Measurements from ENCODE around the gene APBB2.
"Not testable (repeated sequence)": the region's sequence is repeated elsewhere in the genome, so short reads cannot be mapped to it uniquely, and the experiment has no call there.

The APBB2 gene

DNA sequence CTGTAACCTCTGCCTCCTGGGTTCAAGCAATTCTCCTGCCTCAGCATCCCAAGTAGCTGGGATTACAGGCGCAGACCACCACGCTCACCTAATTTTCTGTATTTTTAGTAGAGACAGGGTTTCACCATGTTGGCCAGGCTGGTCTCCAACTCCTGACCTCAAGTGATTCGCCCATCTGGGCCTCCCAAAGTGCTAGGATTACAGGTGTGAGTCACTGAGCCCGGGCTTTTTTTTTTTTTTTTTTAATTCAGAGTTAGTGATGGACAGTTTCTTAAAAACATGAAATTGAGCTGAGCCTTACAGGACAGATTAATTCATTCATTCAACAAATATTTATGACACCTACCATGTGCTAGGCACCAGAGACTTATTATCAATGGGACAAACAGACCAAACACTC lies 313.8 kb downstream of the APBB2 start:
- not testable (repeated sequence) for DNase-seq (ENCODE audit: low read depth)

GRCh38 chr4:40897557-40898203 lies 316.7 kb downstream of the APBB2 start:
- peak; percentile 44 for DNase-seq (ENCODE audit: low read depth)

GRCh38 chr4:40890764-40891163 lies 323.6 kb downstream of the APBB2 start:
- DNase-seq (ENCODE audit: low read depth), result no peak

- no peak for DNase-seq (ENCODE audit: low read depth)
These were observed 324.1 kb downstream of the APBB2 start for GRCh38 chr4:40890199-40890598.

GRCh38 chr4:40888933-40889332 lies 325.4 kb downstream of the APBB2 start:
- DNase-seq (ENCODE audit: low read depth), result no peak

DNA sequence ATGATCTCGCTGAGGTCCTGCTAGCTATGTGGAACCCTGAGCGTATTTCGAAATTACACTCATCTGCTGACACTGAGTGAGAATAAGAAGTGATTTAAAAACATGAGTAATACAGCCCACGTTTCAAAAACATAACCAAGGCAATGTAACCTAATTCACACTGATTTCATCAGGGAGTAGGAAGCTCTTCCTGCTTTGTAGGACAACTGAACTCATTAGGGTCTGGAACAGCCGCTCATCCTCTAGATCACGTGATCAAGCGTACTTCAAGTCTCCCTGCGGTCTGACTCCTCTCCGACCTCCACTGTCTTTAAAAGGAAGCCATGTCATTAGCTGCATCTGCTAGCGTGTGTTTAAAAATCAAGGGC lies 326.6 kb downstream of the APBB2 start:
- DNase-seq (ENCODE audit: low read depth), result no peak

DNA sequence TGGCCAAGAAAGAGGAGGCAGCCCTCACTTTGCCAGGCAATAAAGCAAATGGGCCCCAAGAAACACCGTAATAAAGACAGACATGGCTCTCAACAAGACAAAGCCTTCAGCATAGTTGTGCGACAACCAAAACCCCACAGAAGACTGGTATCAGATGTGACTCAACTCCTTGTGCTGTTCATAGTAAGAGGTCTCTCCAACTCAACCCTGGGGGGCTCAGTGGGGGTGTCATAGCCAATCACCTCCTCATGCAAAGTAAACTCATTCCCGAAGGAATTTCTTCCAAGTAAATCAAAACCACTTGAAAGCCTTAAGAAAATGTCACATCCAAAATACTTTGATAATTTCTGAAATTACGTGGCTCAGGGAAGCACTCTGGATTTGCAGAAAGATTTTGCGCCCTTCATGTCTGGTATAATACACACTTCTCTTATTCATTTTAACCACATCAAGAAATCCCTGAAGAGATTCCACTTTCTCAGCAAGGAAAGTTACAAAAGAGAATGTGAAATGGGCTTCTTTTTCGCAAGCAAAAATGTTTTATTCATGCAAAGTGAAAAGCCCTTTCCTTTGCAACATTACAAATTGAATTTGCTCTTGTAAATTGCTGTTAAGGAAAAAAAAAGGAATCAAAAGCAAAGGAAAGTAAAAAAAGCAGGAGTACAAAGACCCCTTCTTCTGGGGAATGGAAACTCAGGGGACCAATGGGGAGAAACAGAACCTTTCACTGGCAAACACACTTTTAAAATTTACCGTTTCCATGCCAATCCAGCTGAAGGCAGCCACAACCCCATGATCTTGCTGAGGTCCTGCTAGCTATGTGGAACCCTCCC lies 327.2 kb downstream of the APBB2 start:
- DNase-seq (ENCODE audit: low read depth), result no peak

DNA sequence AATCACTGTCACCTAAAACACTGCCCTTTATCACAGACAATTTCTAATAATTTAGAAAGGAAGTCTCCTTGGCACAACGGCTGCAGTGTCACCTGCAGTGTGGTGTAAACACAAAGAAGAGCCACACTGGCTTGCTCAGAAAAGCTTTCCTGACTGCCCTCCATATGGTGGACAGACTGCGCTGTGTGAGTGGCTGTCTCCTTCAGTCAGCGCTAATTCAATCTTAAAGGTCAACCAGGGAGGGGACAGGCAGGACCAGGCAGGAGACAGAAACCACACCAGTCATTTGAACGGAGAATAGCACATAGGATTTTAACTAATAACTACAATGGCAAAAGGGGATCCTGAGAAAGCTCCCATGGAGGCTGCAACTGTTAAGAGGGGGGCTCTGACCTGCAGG lies 332.5 kb downstream of the APBB2 start:
- no peak for DNase-seq (ENCODE audit: low read depth)

- DNase-seq (ENCODE audit: low read depth), result no peak
These were observed 333.2 kb downstream of the APBB2 start for GRCh38 chr4:40881096-40881495.

DNA sequence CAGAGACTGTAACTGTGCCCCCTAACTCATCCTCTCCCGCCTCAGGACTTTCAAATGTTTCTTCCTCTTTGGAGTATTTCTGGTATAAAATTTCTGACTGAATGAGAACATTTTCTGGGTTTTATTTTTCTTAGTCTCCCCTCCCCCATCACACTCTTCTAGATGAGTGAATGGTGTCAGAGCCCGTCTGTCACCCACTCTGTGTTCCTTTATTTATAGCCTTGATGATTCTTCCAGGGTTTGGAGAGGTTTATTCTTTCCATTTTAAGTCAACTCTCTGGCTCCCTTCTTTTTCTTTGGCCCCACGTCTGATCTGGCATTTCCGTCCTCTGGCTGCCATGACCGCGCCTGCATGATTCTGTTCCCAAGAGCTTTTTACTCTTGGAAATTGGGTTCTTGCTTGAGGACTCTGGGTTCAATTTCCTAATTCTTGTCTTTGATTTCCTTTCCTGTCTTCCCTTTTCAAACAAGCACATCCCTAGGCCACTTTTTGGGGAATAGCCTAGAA lies 335.7 kb downstream of the APBB2 start:
- DNase-seq (ENCODE audit: low read depth), result no peak

GRCh38 chr4:40877081-40877480 lies 337.3 kb downstream of the APBB2 start:
- DNase-seq (ENCODE audit: low read depth), result no peak

GRCh38 chr4:40875507-40876150 lies 338.7 kb downstream of the APBB2 start:
- no peak for DNase-seq (ENCODE audit: low read depth)

DNA sequence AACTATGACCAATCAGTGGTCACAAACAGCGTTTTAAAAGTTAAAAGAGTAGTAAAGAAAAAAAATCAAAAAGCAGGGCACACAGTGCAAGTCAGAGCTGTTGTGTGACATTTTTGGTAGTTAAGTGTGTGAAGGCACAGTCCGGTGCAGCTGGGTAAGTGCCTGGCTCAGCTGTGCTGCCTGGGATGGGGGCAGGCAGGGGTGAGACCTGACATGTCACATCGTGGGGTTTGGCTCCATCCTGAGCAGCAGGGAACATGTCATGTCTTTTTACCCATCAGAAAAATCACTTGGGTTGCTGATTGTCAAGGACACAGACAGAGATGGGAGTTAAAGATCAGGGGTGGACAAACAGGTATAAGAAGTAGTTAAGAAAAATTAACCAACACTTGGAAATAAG lies 339.4 kb downstream of the APBB2 start:
- no peak for DNase-seq (ENCODE audit: low read depth)

- no peak for DNase-seq (ENCODE audit: low read depth)
These were observed 340.0 kb downstream of the APBB2 start for GRCh38 chr4:40874331-40874730.

GRCh38 chr4:40871695-40872250 lies 342.6 kb downstream of the APBB2 start:
- DNase-seq (ENCODE audit: low read depth), result no peak

DNA sequence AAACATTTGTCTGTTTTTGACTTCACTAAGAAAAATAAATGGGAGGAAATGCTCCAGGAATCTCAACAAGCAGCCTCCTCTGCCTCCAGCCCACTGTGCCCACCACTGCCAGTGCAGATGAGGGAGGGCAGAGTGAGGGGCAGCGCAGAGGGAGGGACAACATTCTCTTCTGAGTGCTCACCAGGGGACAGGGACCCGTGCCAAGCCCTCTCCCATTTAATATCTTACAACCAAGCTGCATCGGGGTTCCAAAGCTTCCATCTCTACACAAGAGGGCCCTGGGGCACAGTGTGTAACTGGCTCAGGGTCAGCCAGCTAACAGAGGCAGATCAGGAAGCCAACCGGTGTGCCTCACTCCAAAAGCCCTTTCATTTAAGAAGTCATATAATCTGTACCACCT lies 344.2 kb downstream of the APBB2 start:
- no peak for DNase-seq (ENCODE audit: low read depth)

DNA sequence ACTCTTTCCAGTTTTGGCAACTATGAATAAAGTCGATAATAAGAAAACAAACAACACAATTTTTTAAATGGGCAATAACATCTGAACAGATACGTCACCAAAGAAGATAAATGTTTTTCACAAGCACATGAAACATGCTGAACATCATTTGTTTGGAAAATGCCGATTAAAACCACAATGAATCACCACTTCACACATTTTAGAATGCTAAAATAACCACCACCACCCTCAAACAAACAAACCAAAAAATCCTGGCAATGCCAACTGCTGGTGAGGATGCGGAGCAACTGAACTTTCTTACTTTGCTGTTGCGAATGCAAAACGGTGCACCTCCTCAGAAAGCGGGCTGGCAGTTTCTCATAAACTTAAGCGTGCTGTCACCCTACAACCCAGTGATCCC lies 348.6 kb downstream of the APBB2 start:
- no peak for DNase-seq (ENCODE audit: low read depth)

DNA sequence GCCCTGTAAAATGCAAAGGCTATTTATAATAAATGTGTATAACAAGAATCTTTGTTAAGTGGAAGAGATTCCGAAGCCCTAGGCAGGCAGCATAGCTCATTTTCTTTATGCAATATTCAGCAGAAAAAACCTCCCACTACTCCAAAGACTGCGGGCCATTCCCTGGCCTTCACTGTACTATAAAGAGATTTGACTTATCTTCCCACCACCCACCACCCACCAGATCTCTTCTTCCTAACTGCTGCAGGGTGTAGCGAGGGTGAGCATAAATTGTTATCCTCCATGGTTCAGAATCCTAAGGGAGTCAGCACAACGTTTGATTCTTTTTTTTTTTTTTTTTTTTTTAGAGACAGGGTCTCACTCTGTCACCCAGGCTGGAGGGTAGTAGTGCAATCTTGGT lies 349.8 kb downstream of the APBB2 start:
- DNase-seq (ENCODE audit: low read depth), result no peak

DNA sequence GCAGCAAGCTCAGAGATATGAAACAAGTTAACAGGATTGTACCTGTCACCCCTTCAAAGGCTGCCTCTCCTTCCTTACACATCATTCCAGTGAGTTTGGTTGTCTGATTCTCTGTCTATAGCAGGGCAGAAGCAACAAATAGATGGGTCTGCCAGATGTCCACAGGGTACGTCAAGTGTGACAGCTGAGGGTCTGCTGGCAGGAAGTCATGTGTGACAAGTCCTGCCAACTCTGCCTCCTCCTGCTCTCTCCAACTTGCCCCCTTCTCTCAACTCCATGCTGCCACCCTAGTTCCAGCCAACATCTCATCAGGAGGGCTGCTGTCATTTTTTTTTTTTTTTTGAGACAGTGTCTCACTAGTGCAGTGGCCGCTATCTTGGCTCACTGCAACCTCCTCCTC lies 355.4 kb downstream of the APBB2 start:
- DNase-seq (ENCODE audit: low read depth), result no peak

DNA sequence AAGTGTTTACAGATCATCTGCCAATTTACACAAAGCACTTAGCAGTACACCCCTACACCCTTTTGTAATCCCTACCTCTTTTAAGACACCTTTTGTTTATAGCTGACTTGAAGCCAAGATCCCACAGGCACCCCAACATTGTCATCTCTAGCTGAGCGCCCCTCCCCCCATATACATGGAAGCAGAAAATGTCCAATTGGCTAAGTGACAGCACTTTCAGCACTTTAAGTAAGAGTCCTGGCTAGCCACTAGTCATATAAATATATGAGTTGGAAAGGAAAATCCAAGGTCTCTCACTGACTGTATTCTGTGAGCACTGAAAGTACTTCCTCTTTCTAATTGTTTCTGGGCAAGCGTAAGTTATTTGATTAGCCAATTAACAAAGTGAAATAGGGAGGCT lies 356.4 kb downstream of the APBB2 start:
- DNase-seq (ENCODE audit: low read depth), result no peak

GRCh38 chr4:40856840-40857362 lies 357.4 kb downstream of the APBB2 start:
- DNase-seq (ENCODE audit: low read depth), result peak; percentile 40

DNA sequence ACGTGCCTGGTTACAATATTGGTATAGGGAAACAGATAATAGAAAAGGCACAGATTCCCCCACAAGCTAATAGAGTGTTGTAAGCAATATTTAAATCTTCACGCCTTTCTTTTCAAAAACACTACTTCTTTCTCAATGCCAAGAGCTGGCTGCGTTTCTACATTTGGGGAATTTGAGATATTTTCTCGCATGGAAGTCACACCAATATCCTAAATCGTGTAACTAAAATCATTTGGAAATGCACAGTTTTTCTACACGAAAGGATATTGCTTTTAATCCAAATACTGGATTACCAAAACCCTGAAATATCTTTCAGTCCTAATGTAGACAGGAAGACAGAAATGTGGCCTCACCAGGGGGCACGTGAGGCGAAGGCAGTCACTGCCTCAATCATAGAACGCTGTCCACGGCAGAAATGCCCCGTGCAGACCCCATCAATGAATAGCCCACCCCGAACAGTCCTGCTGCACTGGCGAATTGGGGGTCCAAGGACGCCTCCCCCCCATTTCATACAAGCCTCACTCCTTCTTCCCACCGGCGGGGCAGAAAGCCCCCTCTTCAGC lies 358.0 kb downstream of the APBB2 start:
- DNase-seq (ENCODE audit: low read depth), result no peak
